Sigmoid colon (tissue), 4 donors: ENCODE measurements around the gene SPRR2G.

Source experiments
- CTCF ChIP-seq, 4 experiments: fragments of 450-650 bp in 3 of 4; fragments of 200-600 bp in 1 of 4; IDR thresholded peaks; one replicate each; pipeline ENCODE4 v1.5.1; 2016 to 2019; ENCODE audit warnings: antibody characterized with exemption in 4 of 4, mild to moderate bottlenecking in 3 of 4, moderate library complexity in 2 of 4
- EP300 ChIP-seq, 4 donors: sonication (generic); formaldehyde crosslinking; IDR thresholded peaks; one replicate each; pipeline ENCODE4 v1.6.1; 2017; ENCODE audit warnings: antibody characterized with exemption in 4 of 4
- POLR2A ChIP-seq, 2 donors: fragments of 450-650 bp; IDR thresholded peaks; one replicate each; pipeline ENCODE4 v1.6.1; 2016; ENCODE audit warnings: antibody characterized with exemption in 2 of 2, mild to moderate bottlenecking in 2 of 2, moderate library complexity in 2 of 2
- POLR2AphosphoS5 ChIP-seq, 4 donors: sonication (generic); formaldehyde crosslinking; IDR thresholded peaks; one replicate each; pipeline ENCODE4 v1.6.1; 2017; ENCODE audit warnings: antibody characterized with exemption in 4 of 4

- TF ChIP-seq CTCF (IDR thresholded peaks at IDR 0.05) (no peak), POLR2A (IDR thresholded peaks at IDR 0.05) (no peak), POLR2AphosphoS5 (IDR thresholded peaks at IDR 0.05) (no peak), EP300 (IDR thresholded peaks at IDR 0.05) (no peak)
Measured at GRCh38 chr1:153192697-153193096, 42.0 kb upstream of the SPRR2G start.
